Gastrocnemius medialis (tissue), 4 donors: ENCODE results near the gene MPPED1.

Source experiments
- CTCF ChIP-seq, 5 experiments: fragments of 450-650 bp in 3 of 5; fragments of 200-600 bp in 2 of 5; sonication (generic) in 2 of 5; IDR thresholded peaks in 4 of 5; conservative IDR thresholded peaks in 1 of 5; 1 replicate in 4 of 5; 2 replicates in 1 of 5; pipeline ENCODE4 v1.5.1; 2016 to 2019; ENCODE audit warnings: antibody characterized with exemption in 5 of 5, mild to moderate bottlenecking in 3 of 5, moderate library complexity in 3 of 5
- POLR2A ChIP-seq, 2 donors: fragments of 450-650 bp; IDR thresholded peaks; one replicate each; pipeline ENCODE4 v1.6.1; 2017; ENCODE audit warnings: antibody characterized with exemption in 2 of 2, mild to moderate bottlenecking in 2 of 2, moderate library complexity in 2 of 2

GRCh38 chr22:43393132-43393843 lies 18.5 kb upstream of the MPPED1 start:
- TF ChIP-seq POLR2A (IDR thresholded peaks at IDR 0.05) (no peak), CTCF (IDR thresholded peaks at IDR 0.05 in 4 of 5, conservative IDR thresholded peaks at IDR 0.05 in 1 of 5) (no peak)
